ENCODE data around the gene UFM1.
"Not testable (repeated sequence)": the region's sequence is repeated elsewhere in the genome, so short reads cannot be mapped to it uniquely, and the experiment has no call there.

UFM1 gene

DNA sequence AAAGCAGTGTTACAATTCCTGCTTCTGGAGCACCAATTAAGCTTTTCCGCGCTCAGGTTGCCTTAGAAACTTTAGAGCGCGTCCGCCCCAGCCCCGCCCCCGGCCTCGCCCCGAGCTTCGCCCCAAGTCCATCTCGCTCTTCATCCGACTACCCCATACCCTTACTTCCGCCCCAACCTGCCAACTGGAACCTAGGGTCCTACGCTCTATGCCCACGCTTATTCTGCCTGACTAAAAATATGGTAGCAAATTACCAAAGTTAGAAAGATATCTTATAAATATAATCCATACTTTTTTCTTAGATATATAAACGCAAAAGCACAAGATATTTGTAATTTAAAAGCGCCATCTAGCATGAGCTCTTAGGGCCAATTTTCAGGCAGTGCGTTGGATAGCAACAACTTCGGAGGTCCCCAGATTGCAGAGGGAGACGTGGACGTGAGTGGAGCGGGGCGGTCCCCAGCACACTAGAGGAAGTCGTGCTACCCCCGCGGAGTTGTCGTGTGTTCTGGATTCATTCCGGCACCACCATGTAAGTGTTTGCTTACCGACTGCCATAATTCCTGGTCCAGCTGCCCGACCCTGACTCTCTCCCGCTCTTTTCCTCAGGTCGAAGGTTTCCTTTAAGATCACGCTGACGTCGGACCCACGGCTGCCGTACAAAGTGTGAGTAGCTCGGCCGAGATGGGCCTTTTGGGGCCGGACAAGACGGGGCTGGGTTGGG is at the start of gene UFM1:
TSS of gene UFM1 (plus strand) at position 462 of the 724 bp plus-strand sequence. CDS start at position 531, 69 bp downstream.
- peak; percentile 61 to 82 for DNase-seq (ENCODE audit: low read depth in 1 of 2, low spot score in 1 of 2)

DNA sequence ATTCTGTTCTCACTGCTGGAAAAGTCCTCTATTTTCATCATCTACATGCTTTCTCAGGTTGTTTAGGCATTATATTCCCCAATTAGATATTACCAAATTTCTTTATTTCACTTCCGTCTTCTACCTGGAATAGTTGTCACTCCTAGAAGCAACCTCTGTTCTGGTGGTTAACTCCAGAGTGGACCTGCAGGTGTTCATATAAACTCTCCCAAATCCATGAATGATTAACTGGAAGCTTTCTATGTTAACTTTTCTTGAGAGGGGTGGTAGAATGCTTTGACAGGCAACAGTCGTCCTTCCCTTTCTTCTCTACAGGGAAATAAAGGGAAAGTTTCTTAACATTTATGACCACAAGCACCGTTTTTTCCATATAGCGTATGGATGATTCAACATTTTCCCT is 48.4 kb upstream of the UFM1 start:
- DNase-seq (ENCODE audit: low read depth in 1 of 2, low spot score in 1 of 2): no peak

DNA sequence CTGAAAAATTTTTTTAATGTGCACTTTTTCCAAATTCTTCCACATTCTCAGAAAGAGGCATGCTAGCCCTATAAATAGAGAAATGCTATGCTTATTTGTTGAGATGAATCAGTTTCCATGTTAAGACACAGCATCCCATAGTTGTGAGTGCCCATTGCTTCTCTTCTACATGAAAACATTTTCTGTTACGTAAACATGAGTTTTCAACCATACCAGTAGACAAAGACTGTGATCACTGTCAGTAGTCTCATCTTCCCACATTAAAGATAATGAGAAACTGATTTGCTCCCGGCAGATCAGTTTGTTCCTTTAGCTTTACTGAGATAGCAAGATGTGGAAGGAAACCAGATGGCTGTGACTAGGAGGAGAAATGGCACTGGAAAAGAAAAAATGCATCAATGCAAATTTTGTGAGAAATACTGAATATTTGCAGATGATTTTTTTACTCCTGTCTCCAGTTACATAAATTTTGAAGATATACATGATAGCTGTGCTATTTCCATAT is 45.8 kb upstream of the UFM1 start:
- no peak for DNase-seq (ENCODE audit: low read depth in 1 of 2, low spot score in 1 of 2)

DNA sequence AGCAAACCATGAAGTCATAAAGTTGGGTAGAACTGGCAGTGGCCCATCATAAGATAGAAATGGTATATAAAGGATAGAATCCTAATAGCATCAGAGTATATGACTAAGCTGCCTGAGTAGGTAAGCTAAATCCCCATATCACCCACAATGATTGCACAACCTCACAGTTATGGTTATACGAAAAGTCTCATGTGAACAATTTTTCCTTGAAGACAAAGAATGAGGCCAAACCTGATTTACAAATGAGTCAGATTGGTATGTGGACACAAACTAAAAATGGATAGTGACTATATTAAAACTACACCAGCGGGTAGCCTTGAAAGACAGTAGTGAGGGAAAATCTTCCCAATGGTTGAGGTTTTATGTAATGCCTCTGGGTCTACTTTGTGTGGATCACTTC is 40.9 kb upstream of the UFM1 start:
- DNase-seq (ENCODE audit: low read depth in 1 of 2, low spot score in 1 of 2): no peak

DNA sequence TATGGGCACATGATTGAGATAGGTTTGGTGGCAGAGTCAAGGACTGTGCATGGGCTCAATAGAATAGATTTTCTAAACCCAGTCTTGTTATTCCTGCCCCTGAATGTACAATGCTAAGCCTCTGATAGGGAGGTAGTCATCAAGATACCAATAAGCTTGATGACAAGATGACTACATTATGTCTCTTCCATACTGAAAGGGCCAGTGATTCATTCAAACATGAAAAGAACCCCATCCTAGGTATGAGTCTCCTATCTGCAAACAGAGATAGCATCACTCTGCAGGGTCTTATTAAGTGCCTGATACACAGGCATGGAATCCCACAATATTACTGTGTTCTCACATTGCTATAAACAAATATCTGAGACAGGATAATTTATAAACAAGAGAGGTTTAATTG is 40.3 kb upstream of the UFM1 start:
- DNase-seq (ENCODE audit: low read depth in 1 of 2, low spot score in 1 of 2): no peak

DNA sequence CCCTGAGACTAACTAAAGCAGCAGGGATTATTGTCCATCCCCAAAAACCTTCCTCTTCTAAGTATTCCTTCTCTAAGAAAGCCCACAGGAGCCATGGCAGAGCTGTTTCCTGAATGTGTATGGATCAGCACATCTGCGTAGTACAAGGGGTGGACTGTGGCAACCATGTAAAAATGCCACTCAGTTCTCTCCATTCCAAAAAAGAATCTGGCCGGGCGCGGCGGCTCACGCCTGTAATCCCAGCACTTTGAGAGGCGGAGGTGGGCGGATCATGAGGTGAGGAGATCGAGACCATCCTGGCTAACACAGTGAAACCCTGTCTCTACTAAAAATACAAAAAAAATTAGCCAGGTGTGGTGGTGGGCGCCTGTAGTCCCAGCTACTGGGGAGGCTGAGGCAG is 38.5 kb upstream of the UFM1 start:
- not testable (repeated sequence) for DNase-seq (ENCODE audit: low read depth in 1 of 2, low spot score in 1 of 2)

DNA sequence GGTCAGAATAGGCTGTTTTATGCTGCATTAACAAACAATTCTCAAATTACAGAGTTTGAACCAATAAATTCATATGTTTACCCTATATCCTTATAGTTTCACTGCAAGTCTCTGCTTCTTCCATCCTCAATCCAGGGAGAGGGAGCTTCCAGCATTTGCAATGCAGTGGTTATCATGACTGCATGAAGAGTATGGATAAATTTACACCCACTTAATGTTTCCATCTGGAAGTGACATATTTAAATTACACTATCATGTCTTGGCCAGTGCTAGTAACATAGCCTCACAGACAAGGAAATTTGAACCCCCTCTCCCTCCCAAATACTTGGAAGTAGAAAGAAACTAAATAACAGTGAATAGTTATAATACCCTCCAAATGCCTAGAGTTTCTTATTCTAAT is 33.5 kb upstream of the UFM1 start:
- DNase-seq (ENCODE audit: low read depth in 1 of 2, low spot score in 1 of 2): no peak

DNA sequence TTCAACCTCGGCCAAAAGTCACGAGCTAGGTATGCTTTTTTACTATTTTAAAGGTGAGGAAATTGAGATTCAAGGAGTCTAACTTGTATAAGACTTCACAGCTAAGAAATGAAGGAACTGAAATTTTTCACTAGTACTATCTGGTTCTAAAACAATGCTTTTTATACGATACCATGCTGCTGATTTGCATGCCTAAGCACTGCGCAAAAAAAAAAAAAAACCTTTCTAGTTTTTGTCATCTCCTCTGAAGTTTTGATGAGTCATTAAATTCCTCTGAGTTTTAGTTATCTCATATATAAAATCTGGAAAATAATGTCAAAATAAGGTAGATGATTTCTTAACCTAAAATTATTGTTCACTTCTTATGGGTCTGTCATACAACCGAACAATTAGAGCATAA is 28.0 kb upstream of the UFM1 start:
- no peak for DNase-seq (ENCODE audit: low read depth in 1 of 2, low spot score in 1 of 2)

DNA sequence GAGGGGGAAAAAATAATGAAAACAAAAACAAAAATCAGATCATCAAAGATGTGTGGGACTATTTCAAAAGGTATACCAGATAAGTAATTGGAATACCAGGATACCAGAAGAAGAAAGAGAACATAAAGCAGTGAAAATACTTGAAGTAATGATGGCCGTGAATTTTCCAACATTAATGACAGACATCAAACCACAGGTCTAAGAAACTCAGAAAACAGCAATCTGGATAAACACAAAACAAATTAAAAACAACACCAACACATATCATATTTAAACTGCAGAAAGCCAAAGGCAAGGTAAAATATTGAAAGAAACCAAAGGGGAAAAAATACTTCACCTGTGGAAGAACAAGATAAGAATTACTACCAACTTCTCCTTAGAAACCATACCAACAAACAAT is 24.2 kb upstream of the UFM1 start:
- DNase-seq (ENCODE audit: low read depth in 1 of 2, low spot score in 1 of 2): no peak

DNA sequence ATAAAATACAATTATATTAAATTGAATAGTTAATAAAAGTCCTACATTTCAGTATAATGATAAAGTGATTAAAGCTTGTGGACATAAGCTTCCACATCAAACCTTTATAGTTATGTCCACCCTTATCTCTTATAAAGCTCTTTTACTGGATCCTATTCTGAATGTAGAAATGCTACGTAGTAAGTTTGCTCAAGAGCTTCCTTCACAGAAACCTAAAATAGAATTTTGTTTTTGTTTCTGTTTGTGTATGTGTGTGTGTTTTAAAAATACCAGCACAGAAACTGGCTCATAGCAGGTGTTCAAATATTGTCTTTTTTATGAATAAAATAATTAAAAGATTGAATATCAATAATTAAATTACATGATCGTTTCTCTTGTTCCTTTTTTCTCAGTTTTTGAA is 21.0 kb upstream of the UFM1 start:
- DNase-seq (ENCODE audit: low read depth in 1 of 2, low spot score in 1 of 2): no peak

DNA sequence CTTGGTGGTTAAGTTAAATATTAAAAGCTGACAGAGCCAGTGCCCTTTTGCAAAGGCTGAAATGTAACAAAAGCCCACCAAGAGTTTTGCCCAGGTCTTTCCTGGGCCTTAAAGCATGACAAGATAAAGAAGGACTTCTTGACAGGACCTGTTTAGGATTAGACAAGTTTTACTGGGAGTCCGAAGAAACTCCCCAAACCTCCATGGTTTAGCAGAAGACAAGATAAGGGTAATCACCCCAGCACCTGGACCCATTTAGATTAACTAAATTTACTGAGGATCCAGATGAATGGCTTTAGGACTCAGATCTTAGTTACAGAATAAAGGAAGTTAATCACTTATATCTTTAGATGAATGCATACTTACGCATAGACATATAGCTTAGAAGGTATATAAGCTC is 14.8 kb upstream of the UFM1 start:
- DNase-seq (ENCODE audit: low read depth in 1 of 2, low spot score in 1 of 2): no peak

DNA sequence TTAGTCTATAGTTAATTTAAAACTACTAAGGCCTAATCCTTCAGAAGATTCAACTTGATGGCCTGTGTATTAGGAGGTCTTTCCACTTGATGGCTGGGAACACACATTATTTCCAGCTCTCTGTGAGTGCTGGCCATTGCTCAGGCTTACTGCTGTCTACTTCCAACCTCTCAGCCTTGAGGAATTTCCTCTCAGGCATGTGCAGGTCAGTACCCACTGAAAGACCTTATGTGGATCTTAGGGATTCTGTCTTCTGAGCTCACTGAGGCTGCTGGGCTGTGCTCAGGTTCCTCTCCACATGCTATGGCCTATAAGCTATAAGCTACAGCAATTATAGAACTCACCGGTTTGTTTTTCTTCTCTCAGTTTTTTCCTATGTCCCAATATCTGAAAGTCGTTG is 11.6 kb upstream of the UFM1 start:
- no peak for DNase-seq (ENCODE audit: low read depth in 1 of 2, low spot score in 1 of 2)

DNA sequence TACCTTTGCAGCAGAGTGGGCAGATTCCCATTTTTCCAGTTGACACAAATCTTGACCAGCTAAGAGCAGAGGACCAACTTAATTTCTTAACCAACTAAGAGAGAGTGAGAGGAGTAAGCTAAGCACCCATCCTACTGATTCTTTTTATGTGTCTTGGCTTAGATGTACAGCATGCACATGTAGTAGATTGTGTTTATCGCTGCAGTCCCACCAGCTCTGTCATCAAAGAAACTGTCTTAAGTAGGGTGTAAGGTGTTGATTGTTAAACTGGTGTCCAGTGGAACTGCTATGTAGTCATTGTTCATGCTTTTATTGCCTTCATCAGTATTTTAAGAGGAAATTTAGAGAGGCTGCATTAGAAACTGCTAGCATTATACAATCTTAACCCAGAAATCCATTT is 9.0 kb upstream of the UFM1 start:
- DNase-seq (ENCODE audit: low read depth in 1 of 2, low spot score in 1 of 2): no peak

DNA sequence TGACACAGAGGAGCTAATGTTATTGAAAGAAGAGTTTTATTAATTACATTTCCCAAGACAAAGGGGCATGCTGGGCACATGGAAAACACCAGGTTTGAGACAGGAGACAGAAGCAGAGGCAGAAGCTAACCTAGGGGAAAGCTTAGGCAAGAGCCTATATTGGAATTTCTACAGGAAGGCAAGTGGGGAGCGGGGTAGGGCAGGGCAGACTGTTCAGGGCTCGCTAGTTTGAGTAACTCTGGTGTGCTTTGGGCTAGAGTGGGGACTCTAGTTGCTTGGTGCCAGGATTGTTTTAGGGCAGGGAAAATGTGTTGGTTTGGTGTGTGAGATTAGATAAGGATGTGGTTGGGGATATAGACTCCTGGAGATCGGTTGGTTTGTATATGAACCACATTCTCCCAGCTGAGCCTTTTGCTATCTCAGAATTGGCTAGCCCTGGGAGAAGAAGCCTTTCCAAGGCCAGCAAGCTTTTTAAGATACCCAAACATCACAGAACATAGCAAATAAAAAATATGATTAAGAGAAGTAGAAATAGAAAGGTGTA is 8.4 kb upstream of the UFM1 start:
- DNase-seq (ENCODE audit: low read depth in 1 of 2, low spot score in 1 of 2): no peak

DNA sequence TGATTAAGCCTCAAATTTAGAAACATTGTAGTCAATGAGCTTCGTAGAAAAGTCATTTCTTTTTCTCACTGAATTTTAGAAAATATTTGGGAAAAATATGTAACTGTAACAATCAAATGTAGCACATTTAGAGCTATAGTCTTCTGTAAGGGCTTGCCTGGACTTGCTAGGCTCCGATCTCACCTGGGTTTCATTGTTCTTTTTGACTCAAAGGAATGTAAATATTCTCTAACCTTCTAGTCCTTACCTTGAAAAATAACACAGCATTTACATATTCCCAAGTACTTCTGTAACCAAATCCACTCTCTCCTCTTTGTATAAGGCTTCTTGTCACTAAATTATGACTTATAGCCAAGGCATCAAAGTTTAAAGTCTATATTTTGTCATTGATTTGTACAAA is 2.9 kb upstream of the UFM1 start:
- DNase-seq (ENCODE audit: low read depth in 1 of 2, low spot score in 1 of 2): no peak

DNA sequence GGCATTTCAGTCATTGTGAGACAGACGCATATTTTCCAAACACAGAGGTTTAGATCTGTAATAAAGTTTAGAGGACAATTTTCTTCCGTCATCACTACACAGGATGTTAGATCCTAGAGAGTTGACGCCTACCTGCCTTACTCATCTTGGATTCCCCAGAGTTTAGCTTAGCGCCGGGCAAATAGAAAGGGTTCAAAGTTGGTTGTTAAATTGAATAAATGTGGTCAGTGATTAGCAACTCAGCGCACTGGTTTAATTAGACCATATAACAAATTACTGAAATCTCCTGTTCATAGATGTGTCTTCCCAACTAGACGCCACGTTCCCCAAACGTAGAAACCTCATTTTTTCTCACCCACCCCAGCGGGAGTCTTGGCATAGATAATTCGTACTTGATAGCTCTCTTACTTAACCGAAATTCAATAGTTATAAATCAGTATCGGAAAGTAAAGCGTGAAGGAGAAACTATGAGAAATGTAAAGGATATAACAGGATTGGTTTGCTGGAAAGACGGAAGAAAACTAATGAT is 726 bp upstream of the UFM1 start:
- DNase-seq (ENCODE audit: low read depth in 1 of 2, low spot score in 1 of 2): peak in 1 of 2 donors; percentile 43

DNA sequence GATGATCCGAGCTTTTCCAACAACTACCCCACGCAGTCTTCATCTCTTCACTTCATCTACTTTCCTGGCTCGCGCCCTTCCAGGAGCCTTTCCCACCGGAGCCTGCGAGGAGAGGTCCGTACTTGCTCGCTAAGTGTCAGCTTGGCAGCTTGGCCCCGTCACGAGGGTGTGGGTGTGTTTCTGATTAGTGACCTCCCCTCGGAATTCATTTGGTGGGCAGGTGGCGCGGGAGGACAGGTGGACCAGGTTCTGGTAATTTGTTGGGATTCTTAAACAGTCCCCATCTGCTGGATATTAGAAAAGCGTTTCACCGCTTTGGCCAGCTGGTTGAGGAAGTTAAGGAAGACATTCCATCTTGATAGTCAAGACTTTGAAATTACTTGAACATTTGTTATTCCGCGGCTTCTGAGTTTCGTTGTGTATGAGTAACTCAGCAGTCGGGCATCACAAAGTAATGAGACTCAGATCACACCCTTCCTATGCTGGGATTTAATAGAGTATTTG is 515 bp downstream of the UFM1 start:
- peak; percentile 29 to 52 for DNase-seq (ENCODE audit: low read depth in 1 of 2, low spot score in 1 of 2)

DNA sequence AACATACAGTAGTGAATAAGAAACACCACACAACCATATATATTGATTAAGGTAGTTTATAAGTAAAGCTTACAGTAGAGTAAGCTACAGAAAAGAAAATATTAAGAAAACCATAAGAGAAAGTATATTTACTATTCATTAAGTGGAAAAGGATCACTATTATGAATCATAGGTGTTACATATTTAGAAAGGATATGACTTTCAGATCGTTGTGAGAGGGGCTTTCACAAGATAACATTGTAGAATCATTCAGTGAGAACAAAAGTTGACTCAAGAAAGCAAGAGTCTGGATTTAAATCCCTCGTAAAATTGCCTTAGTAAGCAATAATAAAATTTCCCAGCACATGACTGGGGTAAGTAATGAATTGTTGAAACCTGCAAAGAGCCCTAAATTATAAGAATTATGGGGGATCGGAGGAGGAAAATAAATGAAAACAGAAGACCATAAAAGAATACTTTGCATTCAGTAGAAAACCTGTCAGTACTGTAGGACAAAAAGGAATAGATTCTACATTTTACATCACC is 6.0 kb downstream of the UFM1 start:
- no peak for DNase-seq (ENCODE audit: low read depth in 1 of 2, low spot score in 1 of 2)

DNA sequence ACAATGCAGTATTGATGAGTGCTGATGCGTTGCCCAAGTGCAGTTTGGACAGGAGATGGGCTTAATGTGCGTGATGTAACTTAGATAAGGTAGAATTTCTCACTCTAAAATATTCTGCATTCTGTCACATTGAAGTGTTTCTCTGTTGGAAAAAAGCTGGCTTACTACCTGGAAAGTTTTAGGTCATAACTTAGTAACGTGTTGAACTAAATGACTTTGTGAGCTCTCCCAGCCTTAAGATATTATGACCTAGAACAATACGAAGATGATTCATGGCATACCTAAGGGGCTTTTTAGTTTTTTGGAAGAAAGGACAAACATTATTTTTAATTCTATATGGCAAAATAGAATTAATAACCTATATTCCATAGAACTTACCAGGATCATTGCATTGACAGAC is 9.0 kb downstream of the UFM1 start:
- DNase-seq (ENCODE audit: low read depth in 1 of 2, low spot score in 1 of 2): no peak

DNA sequence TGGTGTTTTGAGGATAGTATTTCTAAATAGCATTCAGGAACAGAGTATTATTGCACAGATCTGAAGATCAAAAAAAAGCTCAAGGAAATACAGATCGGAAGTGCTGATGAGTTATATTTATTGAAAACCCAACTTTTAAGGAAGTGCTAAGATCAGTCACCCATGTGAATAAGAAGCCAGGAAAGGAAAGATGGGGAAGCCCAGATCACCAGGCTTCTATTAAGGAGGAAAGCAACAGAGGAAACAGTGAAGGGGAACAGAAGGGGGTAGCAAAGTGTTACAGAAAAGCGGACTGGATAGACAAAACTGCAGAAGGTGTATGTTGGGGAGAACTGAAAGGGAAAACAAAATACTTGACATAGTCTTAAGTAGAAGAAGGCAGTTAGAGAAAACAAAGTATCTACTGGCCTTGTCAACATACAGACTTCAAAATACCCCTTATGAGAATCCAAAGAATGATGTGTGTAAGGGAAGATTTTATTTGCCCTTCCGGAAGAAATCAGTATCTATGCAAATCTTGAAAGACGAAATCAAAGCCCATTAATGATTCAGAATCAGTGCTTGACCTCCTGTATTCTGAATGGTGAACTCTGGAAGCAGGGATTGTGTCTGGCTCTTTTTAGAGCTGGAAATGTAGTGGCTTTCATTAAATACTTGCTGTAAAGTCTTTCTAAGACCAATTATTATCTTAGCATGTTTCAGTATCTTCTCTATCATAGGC is 12.1 kb downstream of the UFM1 start:
- no peak for DNase-seq (ENCODE audit: low read depth in 1 of 2, low spot score in 1 of 2)

DNA sequence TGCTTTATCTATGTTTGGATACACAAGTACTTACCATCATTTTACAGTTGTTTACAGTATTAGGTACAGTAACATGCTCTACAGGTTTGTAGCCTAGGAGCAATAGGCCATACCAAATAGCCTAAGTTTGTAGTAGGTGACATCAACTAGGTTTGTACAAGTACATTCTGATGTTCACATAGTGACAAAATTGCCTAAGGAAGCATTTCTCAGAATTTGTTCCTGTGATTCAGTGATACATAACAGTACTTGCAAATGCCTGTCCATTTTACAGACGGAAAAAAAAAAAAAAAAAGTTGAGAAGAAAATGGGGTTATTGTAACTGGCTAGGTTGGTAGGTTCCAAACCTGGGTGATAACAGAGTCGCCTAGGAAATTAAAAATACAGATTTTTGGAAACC is 13.6 kb downstream of the UFM1 start:
- no peak for DNase-seq (ENCODE audit: low read depth in 1 of 2, low spot score in 1 of 2)

DNA sequence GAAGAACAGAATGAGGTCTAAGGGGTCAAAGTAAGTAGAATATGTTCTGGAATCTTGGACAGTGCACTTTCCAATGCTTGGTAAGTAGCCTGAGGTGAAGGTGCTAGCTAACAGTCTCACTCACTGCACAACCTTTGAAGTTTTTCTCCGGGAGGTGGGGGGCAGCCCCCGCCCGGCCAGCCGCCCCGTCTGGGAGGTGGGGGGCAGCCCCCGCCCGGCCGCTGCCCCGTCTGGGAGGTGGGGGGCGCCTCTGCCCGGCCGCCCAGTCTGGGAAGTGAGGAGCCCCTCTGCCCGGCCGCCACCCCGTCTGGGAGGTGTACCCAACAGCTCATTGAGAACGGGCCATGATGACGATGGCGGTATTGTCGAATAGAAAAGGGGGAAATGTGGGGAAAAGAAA is 14.1 kb downstream of the UFM1 start:
- DNase-seq (ENCODE audit: low read depth in 1 of 2, low spot score in 1 of 2): not testable (repeated sequence)
